IMR-90 (cell line): ENCODE results near the gene NLRC3. TPM values are rescaled to one million over a fixed set of nuclear protein-coding genes. Genes with fewer than 3 reads are reported as not detected.

Source experiments
- ATAC-seq: fragments of 200-7000 bp; cut with Tn5 transposase; 2 replicates; pipeline ENCODE4 v1.9.1; 2020; ENCODE audit warnings: low read depth, mild to moderate bottlenecking, moderate library complexity
- BruUV-seq: library from RNA; stranded (reverse); fragments of 400-500 nt; replicated peaks from 2 replicates; lab custom pipeline; 2021; lab: Mats Ljungman, UMichigan
- CTCF ChIA-PET: fragments of 300-600 bp; formaldehyde crosslinking; extraction: SDS; loops from one replicate; lab custom pipeline; 2021; ENCODE audit warnings: antibody characterized with exemption; lab: Yijun Ruan, JAX
- POLR2A ChIA-PET: fragments of 300-600 bp; sonication (Branson Sonifier 250); formaldehyde crosslinking; loops from one replicate; lab custom pipeline; 2022; ENCODE audit warnings: antibody characterized with exemption; ENCODE audit not compliant: unreplicated experiment; lab: Charles Lee
- DNase-seq: peaks from one replicate; pipeline ENCODE4 v3.0.0; 2013
- H2AFZ ChIP-seq: replicated peaks from 2 replicates; pipeline ENCODE3; 2013; ENCODE audit warnings: low read length, mild to moderate bottlenecking; ENCODE audit not compliant: poor library complexity
- H2AK5ac ChIP-seq: 2 replicates; pipeline ENCODE4 v1.6.1; 2013; ENCODE audit warnings: low read depth, low read length, inconsistent platforms
- H2AK9ac ChIP-seq: replicated peaks from 2 replicates; pipeline ENCODE3; 2013; ENCODE audit warnings: mild to moderate bottlenecking, low read depth, low read length, moderate library complexity; ENCODE audit not compliant: poor library complexity
- H2BK120ac ChIP-seq: 2 replicates; pipeline ENCODE4 v1.6.1; 2013; ENCODE audit warnings: low read depth, low read length, inconsistent platforms
- H2BK15ac ChIP-seq: 3 replicates; pipeline ENCODE4 v1.6.1; 2013; ENCODE audit warnings: low read depth, low read length, inconsistent platforms
- H2BK20ac ChIP-seq: 2 replicates; pipeline ENCODE4 v1.6.1; 2013; ENCODE audit warnings: low read depth, mild to moderate bottlenecking, inconsistent platforms, low read length, moderate library complexity
- H2BK5ac ChIP-seq: 2 replicates; pipeline ENCODE4 v1.6.1; 2013; ENCODE audit warnings: mild to moderate bottlenecking, low read depth, low read length, inconsistent platforms; ENCODE audit not compliant: poor library complexity, severe bottlenecking
- H3K14ac ChIP-seq: replicated peaks from 2 replicates; pipeline ENCODE4 v1.6.1; 2013; ENCODE audit warnings: low read depth, low read length, inconsistent platforms
- H3K18ac ChIP-seq: 2 replicates; pipeline ENCODE4 v1.6.1; 2013; ENCODE audit warnings: low read depth, low read length, control low read depth
- H3K23ac ChIP-seq: 2 replicates; pipeline ENCODE4 v1.6.1; 2013; ENCODE audit warnings: low read depth, low read length, inconsistent platforms
- H3K27ac ChIP-seq: 2 replicates; pipeline ENCODE4 v1.5.1; 2013; ENCODE audit warnings: mild to moderate bottlenecking, control low read depth, low read length; ENCODE audit not compliant: insufficient read depth
- H3K27me3 ChIP-seq: 2 replicates; pipeline ENCODE4 v1.6.1; 2013; ENCODE audit warnings: low read length; ENCODE audit not compliant: control insufficient read depth, insufficient read depth
- H3K36me3 ChIP-seq: 2 replicates; pipeline ENCODE4 v1.6.1; 2013; ENCODE audit warnings: low read length, mixed read lengths; ENCODE audit not compliant: control insufficient read depth, insufficient read depth
- H3K4ac ChIP-seq: 2 replicates; pipeline ENCODE4 v1.6.1; 2013; ENCODE audit warnings: low read depth, low read length, inconsistent platforms
- H3K4me1 ChIP-seq: 2 replicates; pipeline ENCODE4 v1.6.1; 2013; ENCODE audit warnings: low read length, mixed read lengths; ENCODE audit not compliant: control insufficient read depth, insufficient read depth
- H3K4me2 ChIP-seq: 2 replicates; pipeline ENCODE4 v1.6.1; 2013; ENCODE audit warnings: low read depth, mild to moderate bottlenecking, control low read depth, low read length, moderate library complexity
- H3K4me3 ChIP-seq: 2 replicates; pipeline ENCODE4 v1.5.1; 2013; ENCODE audit warnings: low read depth, mild to moderate bottlenecking, control low read depth, low read length, moderate library complexity; ENCODE audit not compliant: insufficient read depth
- H3K56ac ChIP-seq: 2 replicates; pipeline ENCODE4 v1.6.1; 2013; ENCODE audit warnings: low read length, inconsistent platforms; ENCODE audit not compliant: insufficient read depth; ENCODE audit errors: extremely low read depth
- H3K79me1 ChIP-seq, 2 experiments: 2 replicates each; pipeline ENCODE4 v1.6.1; 2013; ENCODE audit warnings: low read length in 2 of 2, inconsistent platforms in 1 of 2, low read depth in 1 of 2
- H3K9ac ChIP-seq: 2 replicates; pipeline ENCODE4 v1.6.1; 2013; ENCODE audit warnings: low read depth, low read length, control low read depth
- H3K9me1 ChIP-seq: 2 replicates; pipeline ENCODE4 v1.6.1; 2013; ENCODE audit warnings: low read length, inconsistent platforms; ENCODE audit not compliant: insufficient read depth
- H3K9me3 ChIP-seq: 2 replicates; pipeline ENCODE4 v1.6.1; 2013; ENCODE audit warnings: low read length; ENCODE audit not compliant: control insufficient read depth, insufficient read depth
- H4K20me1 ChIP-seq: 2 replicates; pipeline ENCODE4 v1.6.1; 2013; ENCODE audit warnings: low read length, inconsistent platforms; ENCODE audit not compliant: insufficient read depth
- H4K5ac ChIP-seq: 2 replicates; pipeline ENCODE4 v1.6.1; 2013; ENCODE audit warnings: mild to moderate bottlenecking, low read depth, low read length, control low read depth
- H4K8ac ChIP-seq, 2 experiments: 2 replicates each; pipeline ENCODE4 v1.6.1; 2013; ENCODE audit warnings: low read depth in 2 of 2, low read length in 2 of 2, control low read depth in 1 of 2, inconsistent platforms in 1 of 2
- H4K91ac ChIP-seq: 2 replicates; pipeline ENCODE4 v1.6.1; 2013; ENCODE audit warnings: low read depth, low read length, inconsistent platforms; ENCODE audit not compliant: insufficient read depth
- BHLHE40 ChIP-seq: fragments of 150-350 bp; IDR thresholded peaks from 2 replicates; pipeline ENCODE4 v1.6.1; 2016; ENCODE audit warnings: mild to moderate bottlenecking, low read depth, low read length
- CEBPB ChIP-seq: IDR thresholded peaks from 2 replicates; pipeline ENCODE4 v1.6.1; 2012; ENCODE audit warnings: low read depth, low read length, improper control_type of control experiment
- FOS ChIP-seq: fragments of 150-350 bp; IDR thresholded peaks from 2 replicates; pipeline ENCODE4 v1.6.1; 2016; ENCODE audit warnings: low read depth, low read length
- MAFK ChIP-seq: IDR thresholded peaks from 2 replicates; pipeline ENCODE4 v1.6.1; 2012; ENCODE audit warnings: low read depth, low read length, improper control_type of control experiment
- MAZ ChIP-seq: IDR thresholded peaks from 2 replicates; pipeline ENCODE4 v1.6.1; 2012; ENCODE audit warnings: low read depth, mild to moderate bottlenecking, low read length, improper control_type of control experiment, moderate library complexity, borderline replicate concordance
- MXI1 ChIP-seq: IDR thresholded peaks from 2 replicates; pipeline ENCODE4 v1.6.1; 2012; ENCODE audit warnings: low read depth, mild to moderate bottlenecking, low read length, moderate library complexity, borderline replicate concordance
- NFE2L2 ChIP-seq: fragments of 150-350 bp; IDR thresholded peaks from 2 replicates; pipeline ENCODE4 v1.6.1; 2016; ENCODE audit warnings: low read depth, mild to moderate bottlenecking, low read length
- POLR2A ChIP-seq: IDR thresholded peaks from 2 replicates; pipeline ENCODE4 v1.6.1; 2012; ENCODE audit warnings: mild to moderate bottlenecking, low read depth, low read length
- RAD21 ChIP-seq: IDR thresholded peaks from 2 replicates; pipeline ENCODE4 v1.6.1; 2012; ENCODE audit warnings: low read length, improper control_type of control experiment
- RCOR1 ChIP-seq: IDR thresholded peaks from 2 replicates; pipeline ENCODE4 v1.6.1; 2012; ENCODE audit warnings: mild to moderate bottlenecking, low read length, improper control_type of control experiment; ENCODE audit not compliant: insufficient replicate concordance
- RFX5 ChIP-seq: IDR thresholded peaks from 2 replicates; pipeline ENCODE4 v1.8.0; 2012; ENCODE audit warnings: low read depth, mild to moderate bottlenecking, low read length, moderate library complexity
- SMC3 ChIP-seq: fragments of 150-350 bp; IDR thresholded peaks from 2 replicates; pipeline ENCODE4 v1.6.1; 2016; ENCODE audit warnings: low read depth, mild to moderate bottlenecking, antibody characterized with exemption, low read length, moderate library complexity
- WGBS, 2 experiments: methylation state at CpG; one replicate each; pipeline versions ENCODE4 v1.1.5 to v1.1.7; 2013; ENCODE audit warnings: missing lambda C conversion rate in 2 of 2; ENCODE audit not compliant: insufficient read length in 1 of 2; ENCODE audit errors: extremely low coverage in 2 of 2; 5-methylcytosine and 5-hydroxymethylcytosine counted together
- dilution Hi-C: fragments of 300-500 bp; cut with HindIII; formaldehyde crosslinking; loops from one replicate; pipeline ENCODE4 v1.14.3; 2018; ENCODE audit warnings: low sequenced_read_pairs; ENCODE audit not compliant: unreplicated experiment
- in situ Hi-C: fragments of 300-500 bp; cut with MboI; formaldehyde crosslinking; loops from 3 replicates; pipeline ENCODE4 v1.14.3; 2019; ENCODE audit warnings: low sequenced_read_pairs, inconsistent platforms, mixed read lengths
- intact Hi-C: fragments of 100-400 bp; cut with micrococcal nuclease; formaldehyde crosslinking; loops from 2 replicates; pipeline ENCODE4 v1.10.0; 2022
- polyA plus RNA-seq, 3 experiments: library from polyadenylated mRNA; depleted of rRNA; stranded (reverse); fragments of >200 nt; gene quantifications; 2 replicates each; pipeline ENCODE4 v1.2.3, GENCODE V29; 2012; ENCODE audit warnings: low replicate concordance in 1 of 3
- total RNA-seq: library from RNA; depleted of rRNA; stranded (reverse); fragments of >200 nt; gene quantifications from 2 replicates; pipeline ENCODE4 v1.2.3, GENCODE V29; 2012
- TF ChIP-seq, protein P1 (sequence below): fragments of 150-350 bp; IDR thresholded peaks from 2 replicates; pipeline ENCODE4 v1.6.1; 2017; ENCODE audit warnings: mild to moderate bottlenecking, antibody characterized with exemption, low read length, low read depth
- TF ChIP-seq, protein P2 (sequence below): fragments of 150-350 bp; IDR thresholded peaks from 2 replicates; pipeline ENCODE4 v1.6.1; 2016; ENCODE audit warnings: low read depth, mild to moderate bottlenecking, low read length, moderate library complexity, borderline replicate concordance
- TF ChIP-seq, protein P3 (sequence below): conservative IDR thresholded peaks from 2 replicates; pipeline ENCODE4 v1.5.1; 2012; ENCODE audit warnings: mild to moderate bottlenecking, low read depth, low read length, improper control_type of control experiment

The NLRC3 gene
- total and polyA plus RNA-seq, 2 of the 4 experiments (the other 2 are of a cell fraction), result not detected

- Histone ChIP-seq H4K5ac (no peak overlapping the region), H3K9ac (no peak overlapping the region), H2AK9ac (no peak overlapping the region), H3K4me2 (no peak overlapping the region), H2BK20ac (no peak overlapping the region), H3K79me1 (no peaks in the 10 kb centered on the region), H3K4ac (no peak overlapping the region), H2AK5ac (no peak overlapping the region), H2BK15ac (no peak overlapping the region), H3K4me1 (peaks cover 6% of the 10 kb centered on the region; the same call in 1 of the 2 replicates), H3K27me3 (peaks cover 5% of the 10 kb centered on the region), H4K8ac (no peak overlapping the region), H4K20me1 (no peaks in the 10 kb centered on the region; the same call in 1 of the 2 replicates), H3K9me1 (no peaks in the 10 kb centered on the region), H2AFZ (no peak overlapping the region), H3K14ac (no peak overlapping the region), H2BK5ac (no peak overlapping the region), H3K56ac (no peak overlapping the region), H2BK120ac (no peak overlapping the region), H3K9me3 (no peaks in the 10 kb centered on the region), H3K27ac (no peak overlapping the region), H4K91ac (no peak overlapping the region), H3K18ac (no peak overlapping the region), H3K23ac (no peak overlapping the region), H3K36me3 (no peaks in the 10 kb centered on the region), H3K4me3 (no peak overlapping the region)
- DNase-seq (no peak), ATAC-seq (no peak)
- in situ Hi-C loops (no loop called here), intact Hi-C loops (no loop called here), dilution Hi-C loops (no loop called here)
- WGBS, 2 experiments, result no CpG with 5 or more reads among the region's 2 CpGs
- BruUV-seq, result no TSS peak
- ChIA-PET CTCF (no interaction called here), POLR2A (no interaction called here)
- no peak for TF ChIP-seq NFE2L2
- TF ChIP-seq RFX5, result no peak
- TF ChIP-seq BHLHE40, result no peak
- TF ChIP-seq MAFK, result no peak
- TF ChIP-seq, protein P1, sequence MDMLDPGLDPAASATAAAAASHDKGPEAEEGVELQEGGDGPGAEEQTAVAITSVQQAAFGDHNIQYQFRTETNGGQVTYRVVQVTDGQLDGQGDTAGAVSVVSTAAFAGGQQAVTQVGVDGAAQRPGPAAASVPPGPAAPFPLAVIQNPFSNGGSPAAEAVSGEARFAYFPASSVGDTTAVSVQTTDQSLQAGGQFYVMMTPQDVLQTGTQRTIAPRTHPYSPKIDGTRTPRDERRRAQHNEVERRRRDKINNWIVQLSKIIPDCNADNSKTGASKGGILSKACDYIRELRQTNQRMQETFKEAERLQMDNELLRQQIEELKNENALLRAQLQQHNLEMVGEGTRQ, result no peak
- no peak for TF ChIP-seq FOS
- TF ChIP-seq RCOR1, result no peak
- no peak for TF ChIP-seq CEBPB
- no peak for TF ChIP-seq MAZ
- TF ChIP-seq, protein P2, sequence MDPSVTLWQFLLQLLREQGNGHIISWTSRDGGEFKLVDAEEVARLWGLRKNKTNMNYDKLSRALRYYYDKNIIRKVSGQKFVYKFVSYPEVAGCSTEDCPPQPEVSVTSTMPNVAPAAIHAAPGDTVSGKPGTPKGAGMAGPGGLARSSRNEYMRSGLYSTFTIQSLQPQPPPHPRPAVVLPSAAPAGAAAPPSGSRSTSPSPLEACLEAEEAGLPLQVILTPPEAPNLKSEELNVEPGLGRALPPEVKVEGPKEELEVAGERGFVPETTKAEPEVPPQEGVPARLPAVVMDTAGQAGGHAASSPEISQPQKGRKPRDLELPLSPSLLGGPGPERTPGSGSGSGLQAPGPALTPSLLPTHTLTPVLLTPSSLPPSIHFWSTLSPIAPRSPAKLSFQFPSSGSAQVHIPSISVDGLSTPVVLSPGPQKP, result no peak
- TF ChIP-seq, protein P3, sequence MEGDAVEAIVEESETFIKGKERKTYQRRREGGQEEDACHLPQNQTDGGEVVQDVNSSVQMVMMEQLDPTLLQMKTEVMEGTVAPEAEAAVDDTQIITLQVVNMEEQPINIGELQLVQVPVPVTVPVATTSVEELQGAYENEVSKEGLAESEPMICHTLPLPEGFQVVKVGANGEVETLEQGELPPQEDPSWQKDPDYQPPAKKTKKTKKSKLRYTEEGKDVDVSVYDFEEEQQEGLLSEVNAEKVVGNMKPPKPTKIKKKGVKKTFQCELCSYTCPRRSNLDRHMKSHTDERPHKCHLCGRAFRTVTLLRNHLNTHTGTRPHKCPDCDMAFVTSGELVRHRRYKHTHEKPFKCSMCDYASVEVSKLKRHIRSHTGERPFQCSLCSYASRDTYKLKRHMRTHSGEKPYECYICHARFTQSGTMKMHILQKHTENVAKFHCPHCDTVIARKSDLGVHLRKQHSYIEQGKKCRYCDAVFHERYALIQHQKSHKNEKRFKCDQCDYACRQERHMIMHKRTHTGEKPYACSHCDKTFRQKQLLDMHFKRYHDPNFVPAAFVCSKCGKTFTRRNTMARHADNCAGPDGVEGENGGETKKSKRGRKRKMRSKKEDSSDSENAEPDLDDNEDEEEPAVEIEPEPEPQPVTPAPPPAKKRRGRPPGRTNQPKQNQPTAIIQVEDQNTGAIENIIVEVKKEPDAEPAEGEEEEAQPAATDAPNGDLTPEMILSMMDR, result no peak
- TF ChIP-seq SMC3, result no peak
- TF ChIP-seq POLR2A, result no peak
- no peak for TF ChIP-seq RAD21
- TF ChIP-seq MXI1, result no peak
These were observed 27.3 kb downstream of the NLRC3 start for GRCh38 chr16:3549906-3550305.
